OCI-LY1 (cell line): ENCODE data around the gene SIK3.
"Not testable (repeated sequence)": the region's sequence is repeated elsewhere in the genome, so short reads cannot be mapped to it uniquely, and the experiment has no call there.

Experiments used
- H2AFZ ChIP-seq: fragments of 200-600 bp; sonication (generic), shearing (Covaris generic); 2 replicates; pipeline ENCODE4 v1.6.0; 2014; ENCODE audit warnings: antibody characterized with exemption, mild to moderate bottlenecking, low read length
- H3F3A ChIP-seq: fragments of 200-600 bp; sonication (generic), shearing (Covaris generic); 2 replicates; pipeline ENCODE4 v1.6.0; 2014; ENCODE audit warnings: mild to moderate bottlenecking, antibody characterized with exemption, low read length, moderate library complexity; ENCODE audit not compliant: insufficient read depth
- H3K27ac ChIP-seq: fragments of 200-600 bp; sonication (generic); 2 replicates; pipeline ENCODE4 v1.5.1; 2014; ENCODE audit warnings: low read length, mixed run types, mild to moderate bottlenecking, low read depth; ENCODE audit not compliant: poor library complexity, severe bottlenecking
- H3K27me3 ChIP-seq: fragments of 200-600 bp; sonication (generic); 2 replicates; pipeline ENCODE4 v1.6.0; 2014; ENCODE audit warnings: antibody characterized with exemption, mild to moderate bottlenecking, low read length, moderate library complexity; ENCODE audit not compliant: insufficient read depth
- H3K36me3 ChIP-seq: fragments of 200-600 bp; sonication (generic); 2 replicates; pipeline ENCODE4 v1.6.1; 2014; ENCODE audit warnings: mild to moderate bottlenecking, antibody characterized with exemption, low read length, moderate library complexity, mixed read lengths; ENCODE audit not compliant: insufficient read depth
- H3K4me1 ChIP-seq: fragments of 200-600 bp; sonication (generic); 2 replicates; pipeline ENCODE4 v1.5.1; 2014; ENCODE audit warnings: mild to moderate bottlenecking, low read length, moderate library complexity; ENCODE audit not compliant: insufficient read depth, severe bottlenecking
- H3K4me2 ChIP-seq: fragments of 200-600 bp; sonication (generic), shearing (Covaris generic); 2 replicates; pipeline ENCODE4 v1.6.1; 2014; ENCODE audit warnings: low read length
- H3K4me3 ChIP-seq: fragments of 200-600 bp; sonication (generic); 2 replicates; pipeline ENCODE4 v1.5.1; 2014; ENCODE audit warnings: low read length, low read depth, mild to moderate bottlenecking, mixed read lengths; ENCODE audit not compliant: poor library complexity, severe bottlenecking
- H3K79me2 ChIP-seq: fragments of 200-600 bp; shearing (Covaris generic); 2 replicates; pipeline ENCODE4 v1.6.1; 2016; ENCODE audit warnings: mixed run types, low read length, mixed read lengths; ENCODE audit not compliant: insufficient read depth
- H3K9ac ChIP-seq: fragments of 200-600 bp; sonication (generic), shearing (Covaris generic); 2 replicates; pipeline ENCODE4 v1.6.1; 2014; ENCODE audit warnings: mild to moderate bottlenecking, low read length, mixed read lengths
- H3K9me2 ChIP-seq: fragments of 200-600 bp; sonication (generic), shearing (Covaris generic); 2 replicates; pipeline ENCODE4 v1.6.1; 2014; ENCODE audit warnings: low read depth, mild to moderate bottlenecking, low read length, mixed read lengths
- H3K9me3 ChIP-seq: fragments of 200-600 bp; shearing (Covaris generic); 2 replicates; pipeline ENCODE4 v1.6.1; 2014; ENCODE audit warnings: low read length, mixed read lengths
- H4K20me1 ChIP-seq: fragments of 200-600 bp; sonication (generic), shearing (Covaris generic); 2 replicates; pipeline ENCODE4 v1.6.0; 2016; ENCODE audit warnings: mild to moderate bottlenecking, low read length; ENCODE audit not compliant: insufficient read depth
- EZH2 ChIP-seq: fragments of 200-600 bp; sonication (generic), shearing (Covaris generic); IDR thresholded peaks from 2 replicates; pipeline ENCODE4 v1.8.0; 2017; ENCODE audit warnings: borderline replicate concordance, mixed run types, mild to moderate bottlenecking, antibody characterized with exemption, low read length, moderate library complexity, mixed read lengths
- TF ChIP-seq, protein P1 (sequence below): fragments of 200-600 bp; sonication (generic), shearing (Covaris generic); IDR thresholded peaks from 2 replicates; pipeline ENCODE4 v1.5.1; 2017; ENCODE audit warnings: mild to moderate bottlenecking, antibody characterized with exemption, low read length, moderate library complexity, mixed read lengths

Gene SIK3

GRCh38 chr11:117122556-117122955 lies 24.3 kb upstream of the SIK3 start:
- H3K4me2 ChIP-seq: no peak overlapping the region
- H3K27me3 ChIP-seq: no peaks in the 10 kb centered on the region
- no peaks in the 10 kb centered on the region for H3K36me3 ChIP-seq
- H3K79me2 ChIP-seq: no peaks in the 10 kb centered on the region
- H3K9me3 ChIP-seq: no peaks in the 10 kb centered on the region
- H3F3A ChIP-seq: no peaks in the 10 kb centered on the region
- H4K20me1 ChIP-seq: no peaks in the 10 kb centered on the region
- H3K9me2 ChIP-seq: no peaks in the 10 kb centered on the region
- no peak overlapping the region for H3K9ac ChIP-seq
- TF ChIP-seq EZH2: no peak
- no peak overlapping the region for H2AFZ ChIP-seq
- no peak overlapping the region for H3K27ac ChIP-seq
- H3K4me1 ChIP-seq: no peaks in the 10 kb centered on the region
- no peak overlapping the region for H3K4me3 ChIP-seq

GRCh38 chr11:117121176-117121575 lies 22.9 kb upstream of the SIK3 start:
- TF ChIP-seq, protein P1, sequence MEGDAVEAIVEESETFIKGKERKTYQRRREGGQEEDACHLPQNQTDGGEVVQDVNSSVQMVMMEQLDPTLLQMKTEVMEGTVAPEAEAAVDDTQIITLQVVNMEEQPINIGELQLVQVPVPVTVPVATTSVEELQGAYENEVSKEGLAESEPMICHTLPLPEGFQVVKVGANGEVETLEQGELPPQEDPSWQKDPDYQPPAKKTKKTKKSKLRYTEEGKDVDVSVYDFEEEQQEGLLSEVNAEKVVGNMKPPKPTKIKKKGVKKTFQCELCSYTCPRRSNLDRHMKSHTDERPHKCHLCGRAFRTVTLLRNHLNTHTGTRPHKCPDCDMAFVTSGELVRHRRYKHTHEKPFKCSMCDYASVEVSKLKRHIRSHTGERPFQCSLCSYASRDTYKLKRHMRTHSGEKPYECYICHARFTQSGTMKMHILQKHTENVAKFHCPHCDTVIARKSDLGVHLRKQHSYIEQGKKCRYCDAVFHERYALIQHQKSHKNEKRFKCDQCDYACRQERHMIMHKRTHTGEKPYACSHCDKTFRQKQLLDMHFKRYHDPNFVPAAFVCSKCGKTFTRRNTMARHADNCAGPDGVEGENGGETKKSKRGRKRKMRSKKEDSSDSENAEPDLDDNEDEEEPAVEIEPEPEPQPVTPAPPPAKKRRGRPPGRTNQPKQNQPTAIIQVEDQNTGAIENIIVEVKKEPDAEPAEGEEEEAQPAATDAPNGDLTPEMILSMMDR: no peak
- TF ChIP-seq EZH2: no peak
- Histone ChIP-seq H3K36me3 (no peaks in the 10 kb centered on the region), H3K4me2 (no peak overlapping the region), H3K4me3 (no peak overlapping the region), H2AFZ (no peak overlapping the region), H3K9me2 (no peaks in the 10 kb centered on the region), H4K20me1 (no peaks in the 10 kb centered on the region), H3F3A (no peaks in the 10 kb centered on the region), H3K9me3 (no peaks in the 10 kb centered on the region), H3K9ac (no peak overlapping the region), H3K79me2 (no peaks in the 10 kb centered on the region), H3K27ac (no peak overlapping the region), H3K4me1 (no peaks in the 10 kb centered on the region), H3K27me3 (no peaks in the 10 kb centered on the region)

GRCh38 chr11:117117681-117118080 lies 19.5 kb upstream of the SIK3 start:
- H3K36me3 ChIP-seq: no peaks in the 10 kb centered on the region

GRCh38 chr11:117112939-117113338 lies 14.7 kb upstream of the SIK3 start:
- H3K4me1 ChIP-seq, H3K27ac ChIP-seq, H3K9ac ChIP-seq, H3F3A ChIP-seq, H3K4me2 ChIP-seq, H3K4me3 ChIP-seq, H3K79me2 ChIP-seq, H2AFZ ChIP-seq, H3K36me3 ChIP-seq, H4K20me1 ChIP-seq, H3K9me2 ChIP-seq, H3K9me3 ChIP-seq, H3K27me3 ChIP-seq: not testable (repeated sequence)

More at GRCh38 chr11:117117681-117118080, 19.5 kb upstream of the SIK3 start:
- Histone ChIP-seq H3K4me3 (no peak overlapping the region), H2AFZ (no peak overlapping the region), H3K27ac (no peak overlapping the region), H3F3A (no peaks in the 10 kb centered on the region), H3K9me2 (no peaks in the 10 kb centered on the region), H3K27me3 (no peaks in the 10 kb centered on the region), H3K4me2 (no peak overlapping the region), H4K20me1 (no peaks in the 10 kb centered on the region), H3K9me3 (no peaks in the 10 kb centered on the region), H3K9ac (no peak overlapping the region), H3K79me2 (no peaks in the 10 kb centered on the region), H3K4me1 (no peaks in the 10 kb centered on the region)
- TF ChIP-seq EZH2: no peak
- TF ChIP-seq, protein P1: no peak

GRCh38 chr11:117112497-117112896 lies 14.3 kb upstream of the SIK3 start:
- not testable (repeated sequence) for H3K79me2 ChIP-seq, H3K4me1 ChIP-seq, H3K9ac ChIP-seq, H3K9me3 ChIP-seq, H3K9me2 ChIP-seq, H4K20me1 ChIP-seq, H3K27me3 ChIP-seq, H3K27ac ChIP-seq, H3K4me3 ChIP-seq, H3K4me2 ChIP-seq, H3K36me3 ChIP-seq, H2AFZ ChIP-seq, H3F3A ChIP-seq
